DMS53 treated with DMSO at 0.1 percent for 48 hours (cell line): Measurements from ENCODE around the gene SLC9C1.
A peak's percentile ranks its signal among the peaks of the same experiment; 100 is the strongest.

ENCODE experiments used
- DNase-seq: peaks from one replicate; lab custom pipeline; 2025; ENCODE audit not compliant: unreplicated experiment; lab: John Stamatoyannopoulos, UW

Gene SLC9C1

DNA sequence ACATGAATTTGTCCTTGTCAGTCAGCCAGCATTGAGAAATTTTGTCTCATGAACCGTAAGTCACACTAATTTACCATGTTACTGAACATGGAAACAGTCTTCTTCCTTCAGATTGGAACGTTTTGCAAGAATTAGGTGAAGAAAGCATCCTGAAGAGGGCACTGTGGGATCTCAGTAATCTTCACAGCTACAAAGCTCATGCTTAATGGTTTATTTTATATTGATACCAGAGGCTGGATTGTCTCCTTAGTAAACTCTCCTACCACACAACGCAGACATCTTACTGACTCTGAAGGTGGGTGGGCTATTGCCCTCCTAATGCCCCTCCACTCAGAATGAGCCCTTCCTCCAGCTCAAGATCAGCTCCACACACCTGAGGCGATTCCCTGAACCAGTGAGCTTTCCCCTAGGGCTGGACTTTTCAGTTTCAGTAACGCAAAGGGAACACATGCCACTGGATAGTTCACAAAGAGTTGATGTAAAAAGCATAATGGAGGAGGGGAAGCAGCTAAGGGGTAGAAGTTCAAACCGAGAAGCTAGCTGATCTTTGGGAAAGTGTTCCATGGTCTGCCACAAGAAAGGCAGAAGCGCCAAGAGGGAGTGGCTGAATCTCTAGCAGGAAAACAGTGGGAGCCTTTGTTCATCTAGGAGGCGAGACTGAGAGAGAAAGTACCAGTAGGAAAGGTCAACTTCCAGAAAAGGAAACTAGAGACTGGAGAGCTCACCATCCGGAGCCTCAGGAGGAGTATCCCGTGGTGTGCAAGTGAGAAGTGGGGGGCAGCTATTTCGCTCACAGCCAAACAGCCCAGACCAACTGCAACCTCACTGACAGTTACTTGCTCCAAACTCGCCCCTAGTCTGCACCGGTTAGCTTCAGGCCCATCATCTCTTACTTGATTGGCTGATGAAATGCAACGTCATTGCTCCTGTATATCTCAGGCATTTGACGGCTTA, at the start of gene SLC9C1:
Gene SLC9C1, minus strand, starts transcription at position 849 of the 954 bp plus-strand sequence. CDS start 7,425 bp downstream, outside the sequence.
- peak; percentile 76 for DNase-seq

- DNase-seq, result no peak
These were observed 47.4 kb upstream of the SLC9C1 start for GRCh38 chr3:112341386-112341785.

DNA sequence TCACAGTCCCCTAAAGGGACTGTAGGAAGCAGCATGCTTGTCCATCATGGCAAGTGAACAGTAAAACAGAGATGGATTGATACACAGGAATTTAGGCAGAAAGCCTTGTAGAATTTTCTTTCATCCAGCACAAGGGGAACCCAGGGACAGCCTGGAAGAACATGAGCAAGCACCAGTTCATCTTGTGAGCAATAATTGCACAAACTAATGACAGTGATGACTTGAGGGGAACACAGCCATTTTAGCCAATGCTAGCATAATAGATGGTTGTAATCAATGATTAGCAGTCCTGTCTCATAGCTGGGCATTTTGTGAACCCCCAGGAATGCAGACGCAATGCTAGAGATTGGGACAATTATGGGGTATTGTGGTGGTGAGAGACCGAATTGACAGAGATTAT, 45.6 kb upstream of the SLC9C1 start:
- DNase-seq, result no peak

DNA sequence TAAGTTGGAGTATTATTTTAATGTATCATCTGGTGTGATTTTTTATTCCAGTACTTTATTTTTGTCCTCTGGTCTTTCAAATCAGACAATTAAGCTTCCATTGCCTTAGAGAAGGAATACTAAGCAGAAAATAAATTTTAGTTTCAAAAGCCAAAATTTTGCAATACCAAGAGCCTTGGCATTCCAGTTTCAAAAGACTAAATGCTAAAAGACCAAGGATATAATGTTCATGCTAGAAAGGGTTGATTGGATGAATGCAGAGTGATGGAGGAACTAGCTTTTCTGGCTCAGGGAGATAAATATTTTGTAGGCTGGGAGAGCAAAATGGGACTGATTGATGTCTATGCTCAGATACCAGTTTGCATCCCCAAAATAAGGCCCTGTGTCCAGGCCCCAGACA, 45.1 kb upstream of the SLC9C1 start:
- no peak for DNase-seq

GRCh38 chr3:112338727-112339056, 44.7 kb upstream of the SLC9C1 start:
- DNase-seq, result no peak

DNA sequence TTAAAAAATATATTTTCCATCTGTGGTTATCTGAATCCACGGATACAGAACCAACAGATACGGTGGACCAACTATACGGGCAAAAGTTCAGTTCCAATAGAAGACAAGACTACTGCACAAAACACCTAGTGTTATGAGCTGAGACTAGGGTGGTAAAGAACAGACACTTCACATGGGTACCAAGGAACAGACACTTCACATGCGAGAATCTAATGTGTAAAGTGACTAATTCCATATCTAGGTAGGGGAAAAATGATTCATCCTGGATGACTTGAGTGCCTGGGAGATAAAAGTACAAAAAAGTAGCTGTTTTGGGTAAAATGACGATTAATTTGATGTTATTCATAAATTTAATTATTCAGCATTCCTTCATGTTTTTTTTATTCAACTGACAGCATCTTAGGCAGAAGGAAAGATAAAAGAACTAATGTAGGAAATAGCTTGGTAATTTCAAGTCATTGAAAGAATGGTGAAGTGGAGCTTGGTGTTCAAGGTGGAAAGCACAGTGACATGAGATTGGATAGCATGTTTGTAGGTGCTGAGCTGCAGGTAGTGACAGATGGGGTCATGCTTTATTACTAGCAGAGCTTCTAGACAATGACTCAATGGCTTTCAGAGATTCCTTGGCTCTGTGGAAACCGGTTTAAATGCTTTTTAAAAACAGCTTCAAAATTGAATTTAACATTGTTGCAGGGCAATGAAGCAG, 44.2 kb upstream of the SLC9C1 start:
- DNase-seq, result no peak

- no peak for DNase-seq
These were observed 41.4 kb upstream of the SLC9C1 start for GRCh38 chr3:112335434-112335781.

GRCh38 chr3:112334691-112335433, 40.8 kb upstream of the SLC9C1 start:
- no peak for DNase-seq

GRCh38 chr3:112333381-112334317, 39.6 kb upstream of the SLC9C1 start:
- no peak for DNase-seq

GRCh38 chr3:112333002-112333380, 39.0 kb upstream of the SLC9C1 start, which contains the start of gene CD200:
Gene CD200 (plus strand): TSS chr3:112333156. CDS start chr3:112333213, 57 bp downstream.
- DNase-seq, result peak; percentile 5

- no peak for DNase-seq
These were observed 37.8 kb upstream of the SLC9C1 start for GRCh38 chr3:112331851-112332250.

- peak; percentile 49 for DNase-seq
These were observed 33.4 kb upstream of the SLC9C1 start for GRCh38 chr3:112327371-112327951.

DNA sequence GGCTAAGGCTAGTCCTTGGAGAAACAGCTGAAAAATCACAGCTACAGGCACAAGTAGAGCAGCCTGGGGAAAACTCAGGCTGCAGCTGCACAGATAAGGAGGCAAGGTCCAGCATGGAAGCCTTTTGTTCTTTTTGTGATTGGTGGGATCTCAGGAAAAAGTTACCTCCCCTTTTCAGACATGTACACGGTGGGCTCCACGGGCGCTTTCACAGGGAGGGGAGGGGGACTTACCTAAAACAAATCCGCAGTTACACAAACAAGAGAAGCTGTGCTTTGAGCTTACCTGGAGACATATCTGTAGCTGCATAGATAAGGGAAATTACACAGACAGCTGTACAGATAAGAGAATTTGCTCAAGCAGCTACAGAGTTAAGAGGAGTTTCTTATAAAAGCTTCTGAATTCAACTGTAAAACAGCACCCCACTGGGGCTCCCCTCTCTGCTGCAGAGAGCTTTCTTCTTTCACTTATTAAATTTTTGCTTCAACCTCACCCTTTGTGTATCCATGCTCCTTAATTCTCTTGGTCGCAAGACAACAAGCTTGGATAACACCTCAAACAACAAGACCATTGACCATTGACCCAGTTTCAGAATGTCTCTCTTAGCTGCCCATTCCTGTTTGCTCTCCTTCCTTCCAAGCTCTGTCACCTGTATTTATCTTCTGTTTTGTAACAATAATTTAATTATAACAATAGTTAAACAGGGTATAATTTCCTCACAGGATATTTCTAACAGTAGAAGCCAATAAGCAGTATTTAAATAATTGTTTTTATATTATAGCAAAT, 28.0 kb upstream of the SLC9C1 start:
- no peak for DNase-seq

- DNase-seq, result no peak
These were observed 26.7 kb upstream of the SLC9C1 start for GRCh38 chr3:112320691-112321090.

GRCh38 chr3:112319516-112320276, 25.7 kb upstream of the SLC9C1 start:
- no peak for DNase-seq

GRCh38 chr3:112315791-112316190, 21.8 kb upstream of the SLC9C1 start:
- no peak for DNase-seq

DNA sequence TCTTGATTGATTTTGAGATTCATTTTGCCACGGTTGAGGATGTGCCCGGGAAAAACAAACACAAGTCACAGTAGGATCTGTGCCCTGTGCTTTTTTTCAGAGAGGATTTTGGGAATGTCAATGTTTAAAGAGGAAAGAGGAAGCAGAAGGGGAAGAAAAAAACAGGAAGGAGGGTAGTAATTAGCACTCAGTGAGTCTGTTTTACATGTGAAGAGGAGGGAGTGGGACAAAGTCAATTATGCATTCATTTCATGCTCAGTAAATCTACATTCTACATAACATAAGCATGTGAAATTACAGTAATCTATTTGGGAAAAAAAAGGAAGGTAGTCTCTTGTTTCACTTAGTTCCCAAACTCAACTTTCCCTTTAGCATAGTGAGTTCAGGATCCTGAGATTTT, 20.6 kb upstream of the SLC9C1 start:
- no peak for DNase-seq

DNA sequence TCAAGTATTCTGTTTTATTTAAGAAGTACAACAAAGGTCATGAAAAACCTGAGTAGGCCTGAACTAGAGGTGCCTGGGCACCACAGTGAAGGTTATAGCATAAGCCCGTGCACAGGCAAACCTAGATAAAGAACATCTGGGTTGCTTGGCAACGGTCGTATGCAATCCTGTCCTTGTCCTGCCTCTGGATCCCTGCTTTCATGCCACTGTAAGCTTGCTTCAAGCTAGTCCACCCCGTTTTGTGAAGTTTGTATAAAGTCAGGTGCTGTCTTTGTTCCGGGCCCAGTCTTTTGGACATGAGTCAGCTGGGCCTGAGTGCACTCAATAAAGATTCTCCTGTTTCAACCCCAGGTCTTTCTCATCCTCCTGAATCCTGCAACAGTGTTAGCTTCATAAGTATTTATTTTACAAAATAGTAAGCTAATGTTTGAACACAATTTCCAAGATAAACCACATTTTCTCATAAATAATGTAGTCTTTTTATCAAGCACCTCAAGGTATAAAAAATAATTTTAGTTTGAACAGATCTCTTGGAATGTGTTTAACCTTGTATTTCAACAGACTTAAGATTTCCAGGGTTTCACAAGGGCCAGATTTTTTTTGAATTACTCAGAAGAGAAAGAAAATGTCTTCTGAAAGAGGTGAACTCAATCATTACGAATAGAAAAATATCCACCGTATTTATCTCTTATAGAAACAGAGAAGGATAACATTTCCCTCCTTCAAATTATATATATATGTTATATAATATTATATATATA, 14.3 kb upstream of the SLC9C1 start:
- peak; percentile 77 for DNase-seq
